Esophagus mucosa (tissue), 1 donor: ENCODE measurements around the gene TRIM2. TPM values are rescaled to one million over a fixed set of nuclear protein-coding genes. Genes with fewer than 3 reads are reported as not detected.
A peak's percentile ranks its signal among the peaks of the same experiment; 100 is the strongest.
"Not testable (repeated sequence)": the region's sequence is repeated elsewhere in the genome, so short reads cannot be mapped to it uniquely, and the experiment has no call there.

Experiments used
- ATAC-seq: fragments of 200-7000 bp; cut with Tn5 transposase; one replicate; pipeline ENCODE4 v1.9.1; 2020
- total RNA-seq: library from RNA; stranded (reverse); gene quantifications from one replicate; pipeline ENCODE4 v1.2.4, GENCODE V29; 2023
- donor health status: DM: yes; HTN: yes; CAD: no.

The TRIM2 gene
- total RNA-seq, 1 donor from 2014 or later: 9.0 TPM

DNA sequence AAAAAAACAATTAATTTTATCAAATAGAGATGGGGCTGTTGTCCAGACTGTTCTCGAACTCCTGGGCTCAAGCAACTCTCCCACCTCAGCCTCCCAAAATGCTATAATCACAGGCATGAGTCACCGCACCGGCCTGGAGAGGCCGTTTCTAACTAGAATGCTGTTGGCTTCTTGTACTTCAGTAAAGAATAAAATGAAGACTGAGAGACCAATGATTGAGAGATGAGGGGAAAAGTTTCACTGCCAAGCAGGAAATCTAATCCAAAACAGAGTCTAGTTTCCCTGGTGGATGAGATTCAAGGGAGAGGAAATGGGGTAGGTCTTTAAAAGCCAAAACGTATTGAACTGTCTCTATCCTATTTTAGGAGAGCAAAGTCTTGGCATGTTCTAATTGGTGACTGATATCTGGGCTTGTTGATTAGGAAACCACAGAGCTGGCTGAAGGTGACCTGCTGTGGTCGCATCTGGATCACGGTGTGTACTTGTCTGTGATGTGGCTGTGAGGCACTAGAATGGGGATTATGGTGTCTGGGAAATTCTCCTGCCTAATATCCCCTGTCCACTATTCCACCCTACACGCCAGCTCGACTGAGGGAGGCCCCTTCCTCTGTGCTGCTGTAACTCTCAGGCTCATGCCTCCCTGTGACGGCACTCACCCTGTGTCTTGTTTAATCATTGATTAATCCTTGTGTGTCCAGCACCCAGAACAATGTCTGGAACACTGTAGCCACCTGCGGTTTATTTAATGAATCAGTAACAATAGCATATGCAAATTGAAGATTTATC lies 15.0 kb upstream of the TRIM2 start:
- peak; percentile 48 for ATAC-seq

DNA sequence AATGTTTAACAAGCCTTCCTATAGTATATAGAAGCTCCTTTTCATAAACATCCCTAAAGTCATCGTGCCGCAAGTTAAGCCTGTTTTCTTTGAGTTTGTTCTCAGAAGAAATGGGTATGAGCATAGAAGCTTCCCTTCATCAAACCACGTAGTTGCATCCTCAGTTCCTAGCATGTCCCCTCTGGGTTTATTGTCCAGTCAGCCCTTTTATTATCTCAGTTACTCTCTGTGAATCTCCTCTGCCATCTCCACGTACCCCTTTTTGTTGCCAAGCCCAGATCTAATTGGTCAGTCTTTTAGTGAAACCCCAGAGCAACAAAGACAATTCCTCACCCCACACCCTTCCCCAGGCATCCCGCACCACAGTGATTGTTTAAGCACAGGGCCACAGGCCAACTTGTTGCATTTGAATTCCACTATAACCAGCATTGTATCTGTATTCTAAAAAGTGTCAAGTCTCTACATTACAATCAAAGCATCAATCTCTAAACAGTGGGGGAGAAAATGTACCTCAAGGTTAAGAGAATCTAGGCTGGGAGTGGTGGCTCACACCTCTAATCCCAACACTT lies 12.4 kb upstream of the TRIM2 start:
- ATAC-seq: no peak

DNA sequence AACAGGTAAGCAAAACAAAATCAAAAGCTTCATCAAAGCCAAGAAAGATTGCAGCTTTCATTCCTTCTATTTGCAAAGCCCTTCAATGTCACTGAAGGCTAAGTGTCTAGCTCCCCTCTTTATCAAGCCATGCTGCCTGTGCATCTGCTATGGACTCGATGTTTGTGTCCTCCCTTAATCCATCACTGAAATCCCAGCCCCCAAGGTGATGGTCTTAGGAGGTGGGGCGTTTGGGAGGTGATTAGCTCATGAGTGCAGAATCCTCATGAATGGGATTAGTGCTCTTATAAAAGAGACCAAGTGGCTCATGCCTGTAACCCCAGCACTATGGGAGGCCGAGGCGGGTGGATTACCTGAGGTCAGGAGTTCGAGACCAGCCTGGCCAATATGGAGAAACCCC lies 6.9 kb upstream of the TRIM2 start:
- ATAC-seq: no peak

DNA sequence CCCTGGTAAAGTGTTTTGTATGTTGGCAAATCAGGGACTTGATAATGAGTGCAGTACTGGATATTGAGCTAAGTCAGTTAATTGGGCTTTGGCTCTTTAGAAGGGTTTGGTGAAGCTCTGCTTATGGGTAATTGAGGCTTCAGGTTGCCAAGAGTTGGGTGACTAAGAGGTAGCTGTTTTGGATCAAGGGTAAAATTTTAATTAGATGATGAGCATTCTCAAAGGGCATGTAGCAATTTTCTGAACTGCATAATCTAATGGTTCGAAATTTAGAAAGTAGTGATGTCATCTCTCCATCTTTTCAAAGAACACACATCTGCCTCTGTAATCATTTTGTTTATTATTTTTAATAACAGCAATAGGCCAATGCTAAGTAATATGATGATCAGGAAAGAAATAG lies 5.5 kb upstream of the TRIM2 start:
- ATAC-seq: no peak

DNA sequence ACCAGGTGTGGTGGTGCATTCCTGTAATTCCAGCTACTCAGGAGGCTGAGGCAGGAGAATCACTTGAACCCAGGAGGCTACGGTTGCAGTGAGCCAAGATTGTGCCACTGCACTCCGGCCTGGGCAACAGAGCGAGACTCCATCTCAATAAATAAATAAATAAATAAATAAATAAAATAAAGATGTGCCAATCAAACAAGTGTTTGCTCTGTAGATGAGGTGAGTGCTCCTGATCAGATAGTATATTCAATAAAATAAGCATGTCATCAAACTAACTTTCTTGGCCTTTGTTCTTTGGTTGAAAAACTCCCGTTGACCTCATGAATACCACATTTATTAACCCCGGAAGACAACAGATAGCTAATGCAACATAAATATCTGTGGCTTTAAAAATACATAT lies 497 bp upstream of the TRIM2 start:
- ATAC-seq: not testable (repeated sequence)

DNA sequence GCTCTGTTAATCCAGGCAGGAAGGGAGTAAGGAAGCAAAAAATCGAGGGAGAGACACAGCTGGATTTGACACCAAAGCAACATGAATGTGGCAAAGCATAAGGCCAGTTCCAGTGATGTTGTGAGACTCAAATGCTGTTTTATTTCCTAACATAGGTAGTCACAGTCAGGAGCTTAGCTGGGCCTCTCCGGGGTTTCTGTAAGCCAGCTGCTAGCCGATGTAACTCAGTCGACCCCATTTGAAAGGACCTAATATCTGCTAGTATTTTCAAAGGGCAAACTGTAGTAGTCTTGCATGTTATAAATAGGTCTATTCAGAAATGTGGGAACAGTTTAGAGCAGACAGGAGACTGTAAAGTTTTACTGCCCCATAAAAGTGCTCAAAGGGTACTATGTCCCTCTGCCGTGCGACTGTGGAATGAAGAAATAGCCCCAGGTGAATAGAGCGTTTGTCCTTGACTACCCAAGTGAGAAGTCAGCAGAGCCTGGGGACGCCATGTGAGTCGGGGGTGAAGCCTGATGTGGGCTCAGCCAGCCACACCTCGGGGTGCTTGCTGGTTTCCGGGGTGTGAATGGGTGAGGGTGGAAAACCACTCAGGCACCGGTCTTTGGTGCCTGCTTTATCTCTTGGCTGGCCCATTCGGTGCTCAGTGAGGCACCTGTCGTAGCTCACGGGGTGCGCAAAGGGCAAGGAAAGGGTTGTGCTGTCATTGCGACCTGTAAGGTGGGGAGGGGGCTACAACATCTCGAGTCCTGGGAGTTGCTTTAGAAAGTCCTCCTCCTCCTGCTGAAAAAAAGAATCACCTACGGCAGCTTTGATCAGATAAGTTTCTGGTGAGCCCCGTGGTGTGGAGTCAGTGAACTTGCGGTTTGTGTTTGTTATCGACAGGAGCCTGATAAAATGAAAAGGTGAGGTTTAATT lies 745 bp downstream of the TRIM2 start:
- peak; percentile 31 for ATAC-seq

DNA sequence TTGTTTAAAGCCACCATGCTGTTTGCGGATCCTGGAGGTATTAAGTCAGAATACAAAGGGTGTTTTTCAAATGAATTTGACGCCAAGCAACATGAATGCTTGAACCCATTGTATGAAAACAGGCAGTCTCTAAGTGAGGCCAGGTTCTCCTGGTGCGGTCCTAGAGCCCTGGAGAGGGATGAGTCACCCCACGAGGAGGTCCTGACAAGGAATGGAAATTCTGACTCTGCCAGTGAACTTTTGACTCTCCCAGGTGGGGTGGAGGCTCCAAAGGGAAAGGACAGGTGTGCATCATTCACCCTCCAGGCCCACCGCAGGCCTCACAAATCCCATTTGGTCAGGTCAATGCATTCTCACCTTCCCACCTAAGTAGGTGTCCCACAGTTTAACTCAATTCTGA lies 1.5 kb downstream of the TRIM2 start:
- ATAC-seq: peak; percentile 87

DNA sequence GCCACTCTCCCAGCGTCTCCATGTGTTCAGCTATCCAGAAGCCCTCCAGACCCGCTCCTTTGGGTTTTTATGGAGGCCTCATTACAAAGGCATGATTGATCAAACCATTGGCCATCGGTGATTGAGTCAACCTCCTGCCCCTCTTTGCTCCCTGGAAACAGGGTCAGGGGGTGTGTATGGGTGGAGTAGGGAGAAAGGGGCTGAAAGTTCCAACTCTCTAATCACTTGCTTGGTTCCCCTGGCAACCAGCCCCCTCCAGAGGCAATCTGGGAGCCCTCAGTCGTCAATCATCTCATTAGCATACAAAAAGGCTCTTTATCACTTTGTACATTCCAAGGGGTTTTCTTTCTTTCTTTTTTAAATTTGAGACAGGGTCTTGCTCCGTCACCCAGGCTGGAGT lies 2.3 kb downstream of the TRIM2 start:
- no peak for ATAC-seq

DNA sequence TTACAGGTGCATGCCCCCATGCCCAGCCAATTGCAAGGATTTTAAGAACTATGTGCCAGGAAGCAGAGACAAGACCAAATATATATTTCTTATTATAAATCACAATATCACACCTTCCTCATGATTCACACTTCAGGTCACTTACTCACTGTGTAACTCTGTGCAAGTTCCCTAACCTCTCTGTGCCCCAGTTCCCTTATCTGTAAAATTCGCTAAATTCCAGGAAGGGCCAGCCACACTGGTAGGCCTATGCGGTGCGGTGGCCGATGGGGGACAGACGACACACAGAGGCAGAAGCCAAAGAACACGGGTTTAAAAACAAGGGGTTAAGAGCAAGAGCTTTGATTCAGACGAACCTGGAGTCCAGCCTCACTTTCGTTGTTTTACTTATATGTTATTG lies 2.8 kb downstream of the TRIM2 start:
- ATAC-seq: no peak

DNA sequence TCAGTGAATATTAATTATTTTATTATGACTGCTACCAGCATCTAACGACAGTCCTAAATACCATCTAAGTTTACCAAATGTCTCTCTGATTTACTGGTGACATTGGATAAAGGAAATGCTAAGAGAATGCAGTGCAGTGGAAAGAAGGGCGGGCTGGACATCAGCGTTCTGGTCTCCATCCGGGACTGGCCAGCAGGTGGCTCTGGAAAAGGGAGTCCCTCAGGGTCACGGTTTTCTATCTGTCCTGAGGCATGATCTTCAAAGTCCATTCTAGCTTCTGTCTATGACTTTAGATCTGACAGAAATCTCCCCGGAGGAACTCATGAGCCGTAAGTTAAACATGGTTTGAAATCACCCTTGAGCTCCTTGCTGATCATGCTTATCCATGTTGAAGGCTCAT lies 3.3 kb downstream of the TRIM2 start:
- ATAC-seq: no peak

DNA sequence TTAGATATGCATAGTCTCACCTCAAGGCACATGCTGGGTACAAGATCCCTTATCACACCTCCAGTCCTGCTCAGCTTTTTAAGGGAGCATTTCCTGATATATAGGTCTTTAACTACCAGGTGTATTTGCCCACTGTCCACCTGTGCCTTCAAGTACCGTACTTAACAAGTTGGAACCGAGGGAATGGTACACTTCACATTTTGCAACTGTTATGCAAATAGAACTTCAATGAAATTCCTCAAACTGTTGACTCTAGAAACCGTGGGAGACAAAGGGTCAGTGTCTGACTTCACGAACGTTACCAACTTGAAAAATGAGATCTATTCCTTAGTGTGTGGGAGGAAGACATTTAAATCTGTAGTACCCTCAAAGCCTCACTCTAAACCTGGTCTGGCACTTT lies 5.2 kb downstream of the TRIM2 start:
- no peak for ATAC-seq

DNA sequence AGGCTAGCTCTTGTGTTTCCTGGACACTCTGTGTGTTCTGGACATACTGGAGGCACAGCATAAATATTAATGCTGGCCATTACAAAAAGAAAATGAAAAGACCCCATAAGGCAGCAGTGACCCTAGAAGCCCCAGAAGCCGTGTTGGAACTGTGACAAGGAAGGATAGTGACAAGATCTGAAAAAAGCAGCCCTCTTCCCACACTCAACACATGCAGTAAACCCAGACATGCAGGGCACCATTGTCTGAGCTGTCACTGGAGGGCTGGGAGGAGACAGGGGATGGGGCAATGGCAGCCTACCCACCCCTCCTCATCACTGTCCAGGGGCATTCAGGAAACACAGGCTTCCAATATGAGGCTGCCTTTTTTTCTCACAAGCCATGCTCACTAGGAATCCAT lies 6.5 kb downstream of the TRIM2 start:
- no peak for ATAC-seq

DNA sequence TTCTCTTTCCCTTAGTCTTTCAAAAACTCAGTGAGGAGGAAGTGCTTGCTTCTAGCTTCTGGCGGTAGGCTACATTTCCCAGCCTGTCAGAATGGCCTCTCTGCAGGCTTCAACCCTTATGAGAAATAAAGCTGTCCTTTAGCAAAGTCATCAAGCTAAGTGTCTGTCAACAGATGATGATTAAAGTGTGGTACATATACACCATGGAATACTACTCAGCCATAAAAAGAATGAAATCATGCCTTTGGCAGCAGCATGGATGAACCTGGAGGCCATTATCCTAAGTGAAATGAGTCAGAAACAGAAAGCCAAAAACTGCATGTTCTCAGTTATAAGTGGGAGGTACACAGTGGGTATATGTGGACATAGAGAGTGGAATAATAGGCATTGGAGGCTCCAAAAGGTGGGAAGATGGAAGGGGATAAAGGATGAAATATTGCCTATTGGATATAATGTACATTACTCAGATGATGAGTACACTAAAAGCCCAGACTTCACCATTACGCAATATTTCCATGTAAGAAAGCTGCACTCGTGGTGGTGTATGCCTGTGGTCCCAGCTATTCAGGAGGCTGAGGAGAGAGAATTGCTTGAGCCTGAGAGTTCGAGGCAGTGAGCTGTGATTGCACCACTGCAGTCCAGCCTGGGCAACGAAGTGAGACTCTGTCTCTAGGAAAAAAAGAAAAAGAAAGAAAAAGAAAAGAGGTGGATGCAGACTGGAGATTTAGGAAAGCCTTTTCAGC lies 7.9 kb downstream of the TRIM2 start:
- ATAC-seq: peak; percentile 54

DNA sequence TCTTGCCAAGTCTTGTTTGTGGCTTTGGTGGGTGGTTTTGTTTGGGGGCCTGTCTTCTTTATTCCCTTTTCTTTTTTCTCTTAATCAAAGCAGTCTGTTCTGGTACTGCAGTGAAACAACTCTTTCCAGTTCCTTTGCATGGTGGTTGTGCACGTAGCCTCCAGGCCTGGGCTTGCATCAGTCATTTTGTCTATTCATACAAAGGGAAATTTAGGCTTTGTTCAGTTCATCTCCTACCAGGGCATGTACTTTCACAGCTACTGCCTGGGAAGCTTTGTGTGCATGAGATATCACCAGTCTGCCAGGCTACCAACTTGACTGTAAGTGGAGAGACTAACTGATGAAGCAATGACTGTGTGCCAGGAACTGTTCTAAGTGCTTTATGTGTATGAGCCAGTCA lies 8.5 kb downstream of the TRIM2 start:
- peak; percentile 86 for ATAC-seq

DNA sequence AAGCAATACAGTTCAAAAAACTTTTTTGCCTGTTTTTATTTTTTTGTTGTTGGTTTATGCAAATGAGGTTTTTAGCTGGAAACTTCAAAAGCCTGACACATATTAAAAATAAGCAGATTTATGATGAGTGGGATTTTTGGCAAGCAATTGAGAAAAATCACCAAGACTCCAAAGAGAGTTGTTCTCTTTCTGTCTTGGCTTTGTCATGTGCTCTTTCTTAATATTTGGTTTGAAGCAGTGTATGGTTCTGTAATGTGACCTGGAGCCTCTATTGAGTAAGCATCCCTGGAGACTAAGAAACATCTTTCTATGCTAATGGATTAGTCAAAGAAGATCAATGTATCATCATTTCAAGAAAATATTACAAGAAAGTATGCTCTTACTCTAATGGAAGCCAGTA lies 11.7 kb downstream of the TRIM2 start:
- no peak for ATAC-seq

DNA sequence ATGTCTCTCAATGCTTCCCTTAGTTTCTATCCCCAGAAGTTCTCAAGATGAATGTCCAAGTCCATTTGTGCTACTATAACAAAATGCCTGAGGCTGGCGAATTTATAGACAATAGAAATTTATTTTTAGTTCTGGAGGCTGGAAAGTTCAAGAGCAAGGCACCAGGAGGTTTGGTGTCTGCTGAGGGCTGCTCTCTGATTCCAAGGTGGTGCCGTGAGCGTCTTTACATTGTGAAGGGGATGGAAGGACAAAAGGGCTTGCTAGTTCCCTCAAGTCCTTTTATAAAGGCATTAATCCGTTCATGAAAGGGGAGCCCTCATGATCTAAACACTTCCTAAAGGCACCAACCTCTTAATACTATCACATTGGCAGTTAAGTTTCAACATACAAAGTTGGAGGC lies 12.3 kb downstream of the TRIM2 start:
- ATAC-seq: no peak

DNA sequence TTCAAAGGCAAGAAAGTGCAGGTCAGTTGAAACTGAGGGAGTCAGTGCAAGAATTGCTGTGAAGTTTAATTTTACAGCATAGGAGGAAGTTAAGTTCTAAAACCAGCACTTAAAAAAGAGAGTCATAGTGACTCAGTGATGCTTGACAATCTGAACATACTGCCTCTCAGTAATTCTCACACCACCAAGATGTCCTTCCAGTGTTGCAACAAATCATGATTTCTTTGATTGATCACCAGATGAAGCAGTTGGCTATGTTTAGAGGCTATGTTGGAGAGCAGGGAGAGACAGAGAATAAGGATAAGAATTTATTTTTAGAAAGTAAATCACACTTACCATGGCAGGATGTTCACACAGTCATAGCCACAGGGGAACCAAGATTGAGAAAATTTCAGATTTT lies 13.2 kb downstream of the TRIM2 start:
- ATAC-seq: peak; percentile 25

DNA sequence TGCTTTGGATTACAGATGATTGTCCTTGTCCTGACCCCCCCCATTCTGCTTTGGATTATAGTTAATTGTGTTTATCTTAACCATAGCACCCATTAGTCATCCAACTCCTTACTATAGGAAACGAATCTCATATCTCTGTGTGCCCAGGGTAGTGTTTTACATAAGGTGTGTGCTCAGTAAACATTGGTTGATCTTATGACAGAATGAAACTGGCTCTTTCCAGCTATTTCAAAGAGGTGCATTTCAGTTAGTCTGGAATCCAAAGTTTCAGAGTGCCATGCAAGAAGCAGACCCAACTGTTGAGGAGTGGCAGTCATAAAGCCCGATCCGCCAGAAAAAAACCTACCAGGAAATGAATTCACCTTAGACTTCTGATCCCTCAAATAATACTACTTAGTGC lies 14.7 kb downstream of the TRIM2 start:
- peak; percentile 55 for ATAC-seq

DNA sequence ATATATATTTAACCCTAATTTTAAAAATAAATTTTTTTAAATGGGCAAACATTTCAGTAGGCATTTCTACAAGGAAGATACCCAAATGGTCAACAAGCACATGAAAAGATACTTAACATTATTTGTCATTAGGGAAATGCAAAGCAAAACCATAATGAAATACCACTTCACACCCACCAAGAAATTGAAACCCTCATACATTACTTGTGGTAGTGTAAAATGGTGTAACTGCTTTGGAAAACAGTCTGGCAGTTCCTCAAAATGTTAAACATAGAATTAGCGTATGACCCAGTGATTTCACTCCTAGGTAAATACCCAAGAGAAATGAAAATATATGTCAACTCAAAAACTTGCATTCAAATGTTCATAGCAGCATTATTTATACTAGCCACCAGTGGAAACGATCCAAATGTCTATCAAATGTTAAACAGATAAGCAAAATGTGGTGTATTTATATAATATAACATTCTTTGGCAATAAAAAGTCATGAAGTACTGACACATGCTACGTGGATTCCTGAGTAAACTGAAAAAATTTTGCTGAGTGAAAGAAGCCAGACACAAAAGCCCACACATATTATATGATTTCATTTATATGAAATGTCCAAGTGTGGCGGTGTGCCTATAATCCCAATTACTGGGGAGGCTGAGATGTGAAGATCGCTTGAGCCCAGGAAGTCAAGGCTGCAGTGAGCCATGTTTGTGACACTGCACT lies 16.6 kb downstream of the TRIM2 start:
- ATAC-seq: no peak

DNA sequence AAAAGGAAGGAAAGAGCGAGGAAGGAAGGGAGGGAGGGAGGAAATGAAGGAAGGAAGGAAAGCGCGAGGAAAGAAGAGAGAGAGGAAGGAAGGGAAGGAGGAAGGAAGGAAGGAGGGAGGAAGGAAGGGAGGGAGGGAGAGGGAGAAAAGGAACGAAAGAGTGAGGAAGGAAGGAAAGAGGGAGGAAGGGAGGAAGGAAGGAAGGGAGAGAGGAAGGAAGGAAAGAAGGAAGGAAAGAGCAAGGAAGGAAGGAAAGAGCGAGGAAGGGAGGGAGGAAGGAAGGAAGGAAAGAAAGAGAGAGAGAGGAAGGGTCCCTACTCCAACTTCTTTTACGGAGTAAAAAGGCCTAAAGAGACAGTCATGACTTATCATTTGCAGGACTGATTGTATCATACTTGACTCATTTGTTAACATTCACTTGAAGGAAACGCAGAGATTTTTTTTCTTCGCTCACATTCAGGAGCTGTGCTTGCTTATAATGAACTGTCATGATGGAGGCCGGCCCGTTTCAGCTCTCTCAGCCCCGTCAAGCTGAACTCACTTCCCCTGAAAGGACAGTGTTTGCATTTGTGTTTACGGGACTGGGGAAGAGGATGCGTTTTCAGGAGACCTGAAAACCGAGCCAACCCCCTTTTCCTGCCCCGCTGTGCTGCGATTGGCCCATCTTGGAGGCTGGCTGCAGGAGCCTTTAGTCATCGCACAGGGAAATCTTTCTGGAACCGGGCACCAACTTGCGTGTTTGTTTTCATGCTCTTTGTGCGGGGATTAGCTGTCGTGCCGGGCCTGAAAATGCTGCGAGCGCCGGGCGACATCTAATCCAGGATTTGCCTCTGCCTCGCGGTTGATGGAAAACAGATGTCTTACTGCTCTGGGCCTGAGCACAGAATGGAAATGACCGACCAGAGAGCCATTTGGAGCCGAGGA lies 17.8 kb downstream of the TRIM2 start:
- ATAC-seq: peak; percentile 76
